Renal cortex interstitium (tissue), 11 donors: ENCODE data around the gene CELF1. TPM values are rescaled to one million over a fixed set of nuclear protein-coding genes. Genes with fewer than 3 reads are reported as not detected.

Experiments used
- DNase-seq, 11 donors: peaks; one replicate each; pipeline ENCODE4 v3.0.0-alpha.2; 2013; ENCODE audit warnings: low read depth in 9 of 11, low spot score in 4 of 11; ENCODE audit errors: extremely low read depth in 1 of 11
- polyA plus RNA-seq, 3 donors: library from polyadenylated mRNA; unstranded; fragments of 120-200 nt; gene quantifications; one replicate each; pipeline ENCODE4 v1.2.1, GENCODE V29; 2013; ENCODE audit not compliant: insufficient read length in 3 of 3

Gene CELF1
- polyA plus RNA-seq, 3 donors: 108 to 126 (median 112) TPM

DNA sequence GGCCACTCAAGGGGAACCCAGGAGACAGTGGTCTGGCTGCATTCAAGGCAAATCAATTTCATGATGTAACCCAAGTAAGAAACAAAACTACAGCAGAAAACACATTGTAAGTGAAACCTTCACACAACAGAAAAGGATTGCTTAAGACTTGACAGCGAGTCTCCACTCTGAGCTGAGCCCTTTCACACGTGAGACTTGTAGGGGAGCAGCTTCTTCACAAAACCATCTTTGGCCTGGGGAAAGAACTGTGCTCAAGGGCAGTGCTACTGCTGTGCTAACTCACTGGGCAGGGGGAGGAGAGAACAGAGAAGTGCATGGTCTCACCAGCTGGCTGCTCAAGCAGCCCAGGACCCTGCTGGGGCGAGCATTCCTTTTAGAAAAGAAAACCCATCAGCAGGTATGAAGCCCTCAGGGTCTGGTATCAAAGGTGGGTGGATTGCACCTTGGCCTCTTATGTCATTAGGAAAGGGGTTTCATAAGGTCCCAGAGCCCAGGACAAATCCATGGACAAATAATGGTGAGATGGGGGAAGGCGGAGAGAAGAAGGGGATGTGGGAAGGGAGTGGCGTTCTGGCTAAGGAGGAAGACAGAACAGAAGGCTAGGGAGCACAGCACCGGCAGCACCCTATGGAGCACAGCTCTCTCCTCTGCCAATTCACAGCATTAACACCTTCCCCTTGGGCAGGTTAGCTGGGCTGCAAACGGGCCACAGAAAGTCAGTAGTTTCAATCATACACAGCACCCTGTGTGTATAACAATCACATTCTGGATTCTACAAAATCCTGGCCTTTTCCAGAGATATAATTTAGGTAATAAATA, 83.4 kb downstream of the CELF1 start:
- no peak for DNase-seq

DNA sequence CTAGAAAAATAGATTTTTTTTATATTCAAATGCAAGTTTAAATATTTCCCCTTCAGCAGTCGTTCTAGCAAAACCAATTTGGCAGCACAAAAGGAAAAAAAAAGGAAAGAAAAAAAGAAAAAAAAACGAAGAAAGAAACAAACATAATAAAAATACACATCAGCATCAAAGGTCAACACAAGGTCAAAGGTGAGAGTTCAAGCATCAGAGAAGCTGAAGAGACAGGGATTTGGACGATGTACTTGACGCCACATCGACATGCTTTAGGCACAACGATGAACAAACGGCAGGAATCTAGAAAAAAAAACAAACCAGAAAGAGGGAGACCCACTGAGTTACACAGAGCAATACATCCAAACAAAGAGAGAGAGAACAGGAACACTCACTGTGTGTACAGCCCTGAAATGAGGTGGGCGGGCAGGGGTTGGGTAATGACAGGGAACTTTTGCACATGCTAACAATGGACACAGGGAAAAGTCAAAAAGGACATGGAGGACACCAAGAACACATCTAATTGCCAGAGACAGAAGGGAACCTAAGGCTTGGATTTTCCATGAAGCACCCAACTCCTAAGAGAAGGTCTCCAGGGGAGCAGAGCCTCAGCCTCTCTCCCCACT, 84.2 kb downstream of the CELF1 start:
- no peak for DNase-seq

DNA sequence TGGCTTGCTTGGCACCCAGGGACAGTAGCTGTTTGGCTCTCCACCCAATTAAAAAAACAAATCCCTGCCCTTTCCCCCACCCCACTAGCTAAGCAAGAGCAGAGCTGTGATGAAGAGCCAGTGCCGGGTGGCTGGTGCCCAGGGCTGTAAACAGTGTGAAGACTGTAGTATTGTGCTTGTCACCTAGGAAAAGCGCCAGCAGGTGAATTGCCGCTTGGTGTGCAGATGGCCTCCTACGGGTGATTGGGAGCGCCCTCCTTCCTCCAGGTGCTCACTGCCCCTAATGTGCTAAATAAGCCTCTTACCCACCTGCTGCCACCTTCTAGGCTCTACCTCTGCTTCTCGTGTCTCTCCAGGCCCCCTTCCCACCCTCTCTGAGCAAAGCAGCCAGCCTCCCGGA, 85.6 kb downstream of the CELF1 start:
- DNase-seq: no peak

DNA sequence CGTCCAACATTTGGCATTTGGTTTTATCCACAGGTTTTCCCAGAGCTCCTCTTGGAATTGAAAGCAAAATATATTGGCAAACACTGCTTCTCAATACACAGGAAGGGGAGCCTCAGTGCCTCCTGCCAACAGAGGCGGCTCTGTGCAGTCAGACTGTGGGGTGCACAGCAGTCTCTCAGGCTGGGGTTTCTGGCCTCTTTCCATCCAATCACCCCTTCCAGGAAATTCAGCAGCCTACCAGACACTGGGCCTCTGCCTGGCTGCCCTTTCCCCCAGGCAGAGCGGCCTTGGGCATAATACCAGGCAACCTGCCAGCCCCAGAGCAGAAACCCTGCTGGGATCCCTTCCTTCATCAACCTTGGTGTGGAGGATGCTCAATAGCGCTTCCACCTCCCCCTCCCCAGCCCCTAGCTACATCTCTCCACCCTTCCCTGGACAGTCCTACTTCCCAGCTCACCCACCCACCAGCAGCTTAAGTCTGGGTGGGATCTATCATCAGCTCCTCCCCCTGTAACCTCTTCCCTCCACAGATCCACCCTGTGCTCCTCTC, 86.2 kb downstream of the CELF1 start:
- peak in 1 of 11 donors; percentile 13 for DNase-seq

DNA sequence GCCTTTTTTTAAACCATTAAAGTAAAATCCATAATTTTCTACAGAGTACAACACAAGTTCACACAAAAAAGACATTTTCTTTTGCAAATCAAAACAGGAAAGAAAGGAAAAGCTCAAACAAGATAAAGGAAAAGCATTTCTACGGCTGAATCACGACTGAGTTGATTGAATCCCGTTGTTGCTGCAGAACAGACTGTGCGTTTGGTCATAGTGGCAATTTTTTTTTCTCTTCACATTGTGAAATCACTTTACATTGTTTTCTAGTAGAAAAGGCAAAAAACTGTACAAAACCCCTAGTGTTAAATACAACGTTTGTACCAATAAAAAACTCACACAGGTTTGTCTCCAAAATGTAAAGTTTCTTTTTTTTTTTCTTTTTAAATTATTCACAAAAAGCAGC, 86.7 kb downstream of the CELF1 start:
- DNase-seq: no peak

DNA sequence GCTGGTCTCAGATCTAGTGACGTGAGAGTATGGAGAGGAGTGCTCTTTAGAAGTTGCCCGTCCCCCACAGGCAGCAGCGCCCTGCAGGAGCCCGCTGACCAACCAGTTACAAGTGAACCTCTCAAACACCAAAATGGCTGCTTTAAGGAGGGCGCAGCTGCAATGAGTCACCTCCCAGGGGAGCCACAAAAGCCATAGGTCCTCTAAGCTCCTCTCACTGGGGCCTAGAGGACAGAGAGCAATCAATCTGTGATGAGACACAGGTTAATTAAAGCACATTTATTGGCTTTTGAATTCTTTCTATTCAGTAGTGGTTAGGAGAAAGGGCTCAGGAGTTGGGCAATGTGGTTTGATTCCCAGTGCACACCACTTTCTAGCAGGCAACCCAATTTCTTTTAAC, 88.4 kb downstream of the CELF1 start:
- no peak for DNase-seq

DNA sequence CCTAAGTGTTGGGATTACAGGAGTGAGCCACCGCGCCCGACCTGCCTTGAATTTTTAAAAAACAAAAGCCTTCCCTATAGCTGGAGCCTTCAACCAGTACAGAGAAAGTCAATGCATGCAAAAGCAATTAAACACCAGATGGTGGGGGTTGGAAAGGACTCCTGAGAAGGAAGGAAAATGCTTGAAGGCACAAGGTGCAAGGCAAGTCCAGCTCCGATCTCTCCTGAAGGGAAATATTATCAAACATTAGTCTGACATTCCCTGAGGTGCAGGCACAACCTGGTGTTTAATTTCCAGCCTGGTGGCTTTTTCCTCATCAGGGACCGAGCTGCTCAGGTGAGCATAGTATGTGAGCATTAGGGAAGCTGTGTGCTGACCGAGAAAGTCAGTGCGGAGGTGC, 91.1 kb downstream of the CELF1 start:
- DNase-seq: no peak

DNA sequence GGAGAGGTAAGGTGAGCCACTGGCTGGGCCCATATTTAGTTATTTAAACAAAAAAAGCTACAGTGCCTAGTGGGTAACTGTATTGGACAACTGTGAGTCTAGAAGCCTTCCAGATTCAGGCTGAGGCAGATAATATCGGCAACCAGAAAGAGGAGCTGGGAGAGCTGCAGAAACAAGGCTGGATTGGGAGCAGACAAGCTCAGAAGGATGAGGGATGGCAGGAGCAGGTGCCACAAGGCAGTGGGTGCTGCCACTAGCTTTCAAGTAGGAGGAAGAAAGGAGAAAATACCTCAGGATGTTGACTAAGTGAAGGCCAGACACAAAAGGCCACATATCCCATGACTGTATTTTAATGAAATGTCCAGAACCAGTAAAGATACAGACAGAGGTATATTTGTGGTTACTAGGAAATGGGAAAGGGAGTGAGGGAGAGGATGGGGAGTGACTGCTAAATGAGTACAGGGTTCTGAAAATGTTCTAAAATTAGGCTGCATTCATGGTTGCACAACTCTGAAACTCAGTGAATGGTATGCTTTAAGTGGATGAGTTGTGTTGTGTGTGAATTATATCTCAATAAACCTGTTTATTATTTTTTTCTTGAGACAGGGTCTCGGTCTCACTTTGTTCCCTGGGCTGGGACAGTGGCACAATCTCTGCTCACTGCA, 92.2 kb downstream of the CELF1 start:
- no peak for DNase-seq

DNA sequence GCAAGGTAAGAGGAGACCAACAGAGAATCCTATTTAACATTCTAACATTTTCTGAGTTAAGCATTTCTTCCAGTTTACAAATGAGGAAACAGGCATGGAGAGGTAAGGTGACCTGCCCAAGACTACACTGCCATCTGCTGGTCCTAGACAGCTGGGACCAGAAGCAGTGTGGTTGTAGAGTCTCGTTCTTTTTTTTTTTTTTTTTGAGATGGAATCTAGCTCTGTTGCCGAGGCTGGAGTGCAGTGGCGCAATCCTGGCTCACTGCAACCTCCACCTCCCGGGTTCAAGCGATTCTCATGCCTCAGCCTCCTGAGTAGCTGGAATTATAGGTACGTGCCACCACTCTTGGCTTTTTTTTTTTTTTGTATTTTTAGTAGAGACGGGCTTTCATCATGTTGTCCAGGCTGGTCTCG, 98.7 kb downstream of the CELF1 start:
- DNase-seq: peak; percentile 50 to 82 (median 66)

DNA sequence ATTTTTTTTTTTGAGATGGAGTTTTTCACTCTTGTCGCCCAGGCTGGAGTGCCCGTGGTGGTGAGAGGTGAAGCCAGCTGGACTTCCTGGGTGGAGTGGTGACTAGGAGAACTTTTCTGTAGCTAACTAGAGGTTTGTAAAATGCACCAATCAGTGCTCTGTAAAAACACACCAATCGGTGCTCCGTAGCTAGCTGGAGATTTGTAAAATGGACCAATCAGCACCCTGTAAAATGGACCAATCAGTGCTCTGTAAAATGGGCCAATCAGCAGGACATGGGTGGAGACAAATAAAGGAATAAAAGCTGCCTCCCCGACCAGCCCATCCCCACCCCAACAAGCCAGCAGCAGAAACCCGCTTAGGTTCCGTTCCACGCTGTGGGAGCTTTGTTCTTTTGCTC, 99.6 kb downstream of the CELF1 start:
- no peak for DNase-seq

DNA sequence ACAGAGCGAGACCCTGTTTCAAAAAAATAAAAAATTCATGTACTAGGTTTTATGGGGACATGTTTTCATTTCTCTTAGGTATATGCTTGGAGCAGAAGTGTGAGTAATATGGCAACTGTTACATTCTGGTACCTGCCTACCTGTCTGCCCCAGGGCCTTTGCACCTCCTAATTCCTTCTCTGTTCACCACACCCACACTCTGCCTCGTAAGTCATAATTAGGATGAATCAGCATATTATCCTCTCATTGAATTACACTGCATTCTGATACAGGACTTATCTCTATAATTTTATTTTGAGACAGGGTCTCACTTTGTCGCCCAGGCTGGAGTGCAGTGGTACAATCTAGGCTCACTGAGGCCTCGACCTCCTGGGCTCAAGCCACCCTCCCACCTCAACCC, 100.9 kb downstream of the CELF1 start:
- no peak for DNase-seq

DNA sequence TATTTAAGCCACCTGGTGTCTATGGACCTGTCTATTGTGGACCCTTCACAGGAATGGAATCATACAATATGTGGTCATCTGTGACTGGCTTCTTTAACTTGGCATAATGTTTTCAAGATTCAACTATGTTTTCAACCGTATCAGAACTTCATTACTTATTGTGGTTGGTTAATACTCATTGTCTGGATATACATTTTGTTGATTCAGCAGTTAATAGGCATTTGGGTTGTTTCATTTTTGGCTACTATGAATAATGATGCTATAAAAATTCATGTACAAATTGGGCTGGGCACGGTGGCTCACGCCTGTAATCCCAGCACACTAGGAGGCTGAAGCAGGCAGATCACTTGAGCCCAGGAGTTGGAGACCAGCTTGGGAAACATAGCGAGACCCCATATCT, 101.5 kb downstream of the CELF1 start:
- DNase-seq: no peak

DNA sequence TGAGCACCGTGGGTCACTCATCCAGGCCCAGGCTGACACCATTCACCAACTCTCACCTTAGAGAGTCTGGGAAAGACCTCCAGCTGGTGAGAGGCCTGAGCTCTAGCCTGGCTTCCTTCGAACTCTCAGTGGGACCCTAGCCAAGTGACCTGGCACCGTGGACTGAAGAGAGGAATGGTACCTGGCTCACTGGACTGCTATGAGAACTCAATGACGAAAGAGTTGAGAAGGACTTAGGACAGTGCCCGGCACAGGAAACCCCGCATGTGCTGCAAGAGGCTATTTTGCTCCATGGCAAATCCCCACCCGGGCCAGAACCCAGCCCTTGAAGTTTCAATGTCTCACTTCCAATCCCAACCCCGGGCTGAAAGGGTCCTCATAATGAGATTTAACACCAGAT, 103.4 kb downstream of the CELF1 start:
- no peak for DNase-seq

DNA sequence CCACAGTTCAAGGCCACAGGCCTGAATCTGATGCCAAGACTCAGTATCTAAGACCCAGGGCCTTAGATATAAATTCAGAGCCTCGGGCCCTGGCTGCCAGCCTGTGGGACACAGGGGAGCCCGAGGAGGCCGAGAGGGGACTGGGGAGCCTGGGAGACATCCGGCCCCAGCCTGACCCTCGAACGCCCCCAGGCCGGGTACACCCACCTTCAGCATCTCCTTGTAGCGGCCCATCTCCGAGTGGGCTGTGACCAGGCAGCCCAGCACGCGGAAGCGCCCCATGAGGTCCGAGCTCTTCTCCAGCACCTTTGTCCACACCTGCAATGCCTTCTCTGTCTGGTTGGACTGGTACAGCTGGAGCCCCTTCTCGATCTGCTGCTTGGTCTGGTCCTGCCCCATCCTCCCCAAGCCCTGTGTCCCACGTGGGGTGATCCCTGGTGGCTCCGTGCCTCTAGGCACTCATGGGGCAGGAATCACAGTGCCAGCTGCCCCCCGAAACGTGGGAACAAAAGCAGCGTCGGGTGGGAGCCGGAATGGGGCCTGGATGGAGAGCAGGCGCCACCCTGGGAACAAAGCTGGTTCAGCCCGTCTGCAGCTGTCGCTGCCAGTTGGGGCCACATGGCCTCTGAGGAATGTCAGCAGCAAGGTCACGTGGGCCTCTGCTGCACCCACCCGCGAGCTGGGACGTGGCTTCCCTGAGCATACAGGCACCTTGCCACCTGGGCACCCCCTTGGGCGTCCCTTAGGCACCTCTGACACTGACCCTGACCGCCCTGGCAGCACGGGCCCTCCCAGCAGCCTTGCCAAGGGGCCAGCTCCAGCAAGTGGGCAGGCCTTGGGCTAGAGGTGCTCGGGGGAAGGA, 104.1 kb downstream of the CELF1 start, which contains the start of gene RAPSN:
Gene RAPSN, minus strand, starts transcription at position 571 of the 862 bp plus-strand sequence. Its CDS starts 172 bp downstream, at position 399.
- DNase-seq: no peak

DNA sequence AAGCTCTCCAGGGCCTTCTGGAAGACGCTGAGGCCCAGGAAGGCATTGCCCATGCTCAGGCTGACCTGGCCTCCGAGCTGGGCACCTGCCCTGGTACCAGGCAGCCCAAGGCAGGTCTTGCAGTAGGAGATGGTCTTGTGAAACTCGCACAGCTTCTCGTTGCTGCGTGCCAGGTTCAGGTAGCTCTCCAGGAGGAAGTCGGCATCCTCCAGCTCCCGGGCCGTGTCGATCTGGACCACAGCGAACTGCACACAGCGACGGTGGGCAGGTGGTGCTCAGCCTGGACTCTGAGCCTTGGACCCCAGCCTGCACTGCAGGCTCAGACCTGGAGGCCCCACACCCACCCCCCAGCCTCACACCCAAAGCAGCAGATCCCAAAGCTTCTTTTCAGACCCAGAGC, 105.0 kb downstream of the CELF1 start:
- no peak for DNase-seq

DNA sequence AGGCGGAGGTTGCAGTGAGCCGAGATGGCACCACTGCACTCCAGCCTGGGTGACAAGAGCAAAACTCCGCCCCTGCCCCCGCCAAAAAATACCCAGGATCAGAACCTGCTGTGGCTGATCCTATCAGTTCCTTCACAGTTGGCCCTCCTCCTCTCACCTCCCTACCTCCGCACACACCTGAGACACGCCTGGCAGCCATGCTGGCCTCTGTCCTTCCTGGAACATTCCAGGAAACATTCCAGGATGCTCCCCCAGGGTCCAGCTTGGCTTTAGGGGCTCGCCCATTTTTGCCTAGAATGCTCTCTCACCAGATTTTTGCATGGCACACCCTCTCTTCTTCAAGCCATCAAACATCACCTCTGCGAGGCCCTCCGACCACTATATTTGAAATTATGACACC, 106.1 kb downstream of the CELF1 start:
- DNase-seq: no peak

DNA sequence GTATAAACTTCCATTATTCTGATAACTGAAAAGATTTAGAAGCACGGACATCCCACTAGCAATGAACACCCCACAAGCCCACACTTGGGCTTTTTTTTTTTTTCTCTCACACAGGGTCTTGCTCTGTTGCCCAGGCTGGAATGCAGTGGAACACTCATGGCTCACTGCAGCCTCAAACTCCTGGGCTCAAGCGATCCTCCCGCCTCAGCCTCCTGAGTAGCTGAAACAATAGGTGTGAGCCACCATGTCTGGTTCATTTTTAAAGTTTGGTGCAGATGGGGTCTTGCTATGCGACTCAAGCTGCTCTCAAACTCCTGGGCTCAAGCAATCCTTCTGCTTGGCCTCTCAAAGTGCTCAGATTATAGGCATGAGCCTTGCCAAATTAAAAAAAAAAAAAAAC, 107.1 kb downstream of the CELF1 start:
- no peak for DNase-seq

DNA sequence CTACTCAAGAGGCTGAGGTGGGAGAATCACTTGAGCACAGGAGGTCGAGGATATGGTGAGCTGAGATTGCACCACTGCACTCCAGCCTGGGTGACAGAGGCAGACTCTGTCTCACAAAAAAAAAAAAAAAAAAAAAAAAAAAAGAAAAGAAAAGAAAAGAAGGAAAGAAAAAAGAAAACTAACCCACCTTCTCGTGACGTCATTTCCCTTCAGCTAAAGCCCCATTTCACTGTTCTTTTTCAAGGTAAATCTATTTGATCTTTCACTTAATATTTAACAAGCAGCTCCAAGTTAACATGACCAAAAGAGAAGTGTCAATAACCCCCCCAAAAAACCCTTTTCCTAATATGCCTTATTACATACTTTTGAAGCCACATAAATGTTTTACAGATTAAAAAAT, 109.1 kb downstream of the CELF1 start:
- DNase-seq: no peak
